T-cell (primary cell): Measurements from ENCODE around the gene KCNQ2. TPM values are rescaled to one million over a fixed set of nuclear protein-coding genes. Genes with fewer than 3 reads are reported as not detected.

Experiments
- ATAC-seq, 4 experiments: fragments of 200-7000 bp in 3 of 4; fragments of 150-1000 bp in 1 of 4; cut with Tn5 transposase; replicated peaks in 1 of 4; 1 replicate in 3 of 4; 2 replicates in 1 of 4; pipeline ENCODE4 v1.10.0; 2021; ENCODE audit warnings: moderate library complexity in 3 of 4, mild to moderate bottlenecking in 2 of 4, moderate number of reproducible peaks in 1 of 4
- CTCF ChIA-PET, 2 donors: fragments of 300-600 bp; sonication (Branson Sonifier 250); formaldehyde crosslinking; loops; one replicate each; lab custom pipeline; 2022; ENCODE audit warnings: antibody characterized with exemption in 2 of 2; lab: Charles Lee
- POLR2A ChIA-PET, 2 donors: fragments of 300-600 bp; sonication (Branson Sonifier 250); formaldehyde crosslinking; loops; one replicate each; lab custom pipeline; 2022; ENCODE audit warnings: antibody characterized with exemption in 2 of 2; lab: Charles Lee
- DNase-seq, 35 experiments: peaks; one replicate each; pipeline versions ENCODE4 v3.0.0 to v3.0.0-alpha.2; 2013 to 2023
- H3K27ac ChIP-seq: one replicate; pipeline ENCODE4 v1.5.1; 2013; ENCODE audit warnings: low read length
- H3K27me3 ChIP-seq, 2 experiments: replicated peaks in 1 of 2; 1 replicate in 1 of 2; 2 replicates in 1 of 2; pipeline versions ENCODE4 v1.6.1 to v1.7.0; 2013; ENCODE audit warnings: low read length in 1 of 2, mixed read lengths in 1 of 2; ENCODE audit not compliant: control insufficient read depth in 2 of 2, insufficient read depth in 2 of 2; ENCODE audit errors: extremely low read depth in 1 of 2
- H3K36me3 ChIP-seq, 2 donors: 1 replicate in 1 of 2; 2 replicates in 1 of 2; pipeline versions ENCODE4 v1.6.1 to v1.7.0; 2013; ENCODE audit warnings: low read length in 1 of 2; ENCODE audit not compliant: control insufficient read depth in 2 of 2, insufficient read depth in 1 of 2; ENCODE audit errors: extremely low read depth in 1 of 2
- H3K4me1 ChIP-seq, 2 experiments: 1 replicate in 1 of 2; 2 replicates in 1 of 2; pipeline versions ENCODE4 v1.6.1 to v1.7.0; 2013; ENCODE audit warnings: low read length in 2 of 2, mixed read lengths in 1 of 2; ENCODE audit not compliant: insufficient read depth in 2 of 2, control insufficient read depth in 1 of 2; ENCODE audit errors: extremely low read depth in 1 of 2
- H3K4me3 ChIP-seq, 2 donors: 1 replicate in 1 of 2; 2 replicates in 1 of 2; pipeline versions ENCODE4 v1.5.1 to v1.7.0; 2013; ENCODE audit warnings: mild to moderate bottlenecking in 2 of 2, low read length in 1 of 2, moderate library complexity in 1 of 2; ENCODE audit not compliant: control insufficient read depth in 1 of 2; ENCODE audit errors: extremely low read depth in 1 of 2
- H3K9me3 ChIP-seq: 2 replicates; pipeline ENCODE4 v1.7.0; 2013
- H3K27ac Mint-ChIP-seq, 2 donors: one replicate each; pipeline ENCODE4 v1.8.0; 2020 to 2021; ENCODE audit warnings: mild to moderate bottlenecking in 2 of 2, mixed read lengths in 2 of 2
- H3K27me3 Mint-ChIP-seq, 2 donors: one replicate each; pipeline ENCODE4 v1.8.0; 2021 to 2022; ENCODE audit warnings: mixed read lengths in 2 of 2
- H3K36me3 Mint-ChIP-seq: one replicate; pipeline ENCODE4 v1.8.0; 2021; ENCODE audit warnings: mixed read lengths
- H3K4me1 Mint-ChIP-seq, 3 donors: one replicate each; pipeline ENCODE4 v1.8.0; 2020 to 2022; ENCODE audit warnings: mixed read lengths in 3 of 3, mild to moderate bottlenecking in 1 of 3
- H3K4me3 Mint-ChIP-seq, 3 donors: one replicate each; pipeline ENCODE4 v1.8.0; 2020 to 2022; ENCODE audit warnings: mild to moderate bottlenecking in 3 of 3, mixed read lengths in 3 of 3, moderate library complexity in 3 of 3
- H3K9me3 Mint-ChIP-seq, 3 donors: one replicate each; pipeline ENCODE4 v1.8.0; 2020 to 2022; ENCODE audit warnings: mixed read lengths in 3 of 3
- WGBS: methylation state at CpG from one replicate; pipeline ENCODE4 v1.1.5; 2013; ENCODE audit warnings: missing lambda C conversion rate; ENCODE audit not compliant: insufficient coverage; 5-methylcytosine and 5-hydroxymethylcytosine counted together
- total RNA-seq, 35 experiments: library from RNA in 6 of 35; stranded (reverse) in 6 of 35; fragments of 120-200 nt in 1 of 35; gene quantifications; one replicate each; pipeline versions ENCODE4 v1.2.1 to v1.2.4 and lab custom pipeline; 2013 to 2026

Gene KCNQ2
- total RNA-seq, 5 donors from 2014 or later (not counting 1 experiment from before 2014, with no cell fraction given): 0.19 to 0.49 (median 0.32) TPM

GRCh38 chr20:63442100-63442493, 30.4 kb downstream of the KCNQ2 start:
- Mint-ChIP-seq H3K4me1 (peaks cover 13 to 15% (median 14%) of the 10 kb centered on the region in 3 donors), H3K27ac (peak overlapping the region in 1 of 2 donors; percentile 55)
- 13% methylated on average over 4 of the region's 11 CpGs for WGBS

GRCh38 chr20:63441136-63442099, 31.0 kb downstream of the KCNQ2 start:
- peak overlapping the region; percentile 18 for H3K27ac ChIP-seq
- H3K4me3 ChIP-seq: no peak overlapping the region
- Mint-ChIP-seq H3K9me3 (peaks cover 0 to 4% (median 0%) of the 10 kb centered on the region in 3 donors), H3K27ac (peak overlapping the region; percentile 78 to 89), H3K36me3 (no peaks in the 10 kb centered on the region), H3K4me3 (peak overlapping the region in 2 of 3 donors; percentile 17 to 71), H3K4me1 (peaks cover 13 to 15% (median 14%) of the 10 kb centered on the region in 3 donors), H3K27me3 (peaks cover 3 to 11% of the 10 kb centered on the region in 2 donors)
- CTCF ChIA-PET: no interaction called here
- H3K9me3 ChIP-seq: no peaks in the 10 kb centered on the region
- POLR2A ChIA-PET: no interaction called here
- peaks cover 0 to 54% of the 10 kb centered on the region in 2 experiments for H3K27me3 ChIP-seq
- ATAC-seq: peak; percentile 72 to 77 (median 76)
- DNase-seq: peak in 25 of 35 experiments; percentile 10 to 54 (median 21)
- 14% methylated on average over 16 of the region's 22 CpGs for WGBS
- peaks cover 2 to 23% of the 10 kb centered on the region in 2 experiments for H3K4me1 ChIP-seq
- H3K36me3 ChIP-seq: no peaks in the 10 kb centered on the region

More at GRCh38 chr20:63442100-63442493, 30.4 kb downstream of the KCNQ2 start:
- POLR2A ChIA-PET: no interaction called here
- H3K36me3 Mint-ChIP-seq: no peaks in the 10 kb centered on the region
- peak in 34 of 35 experiments; percentile 14 to 67 (median 52) for DNase-seq
- peaks cover 0 to 4% (median 0%) of the 10 kb centered on the region in 3 donors for H3K9me3 Mint-ChIP-seq
- Histone ChIP-seq H3K4me3 (no peak overlapping the region), H3K27ac (peak overlapping the region; percentile 18), H3K9me3 (no peaks in the 10 kb centered on the region), H3K27me3 (peaks cover 0 to 59% of the 10 kb centered on the region in 2 experiments), H3K36me3 (no peaks in the 10 kb centered on the region), H3K4me1 (peaks cover 2 to 25% of the 10 kb centered on the region in 2 experiments)
- H3K4me3 Mint-ChIP-seq: peak overlapping the region in 1 of 3 donors; percentile 71
- H3K27me3 Mint-ChIP-seq: peaks cover 3 to 10% of the 10 kb centered on the region in 2 donors
- ATAC-seq: peak; percentile 57 to 76 (median 71)
- CTCF ChIA-PET: no interaction called here

- Mint-ChIP-seq H3K4me3 (no peak overlapping the region), H3K36me3 (no peaks in the 10 kb centered on the region), H3K27me3 (peaks cover 3 to 11% of the 10 kb centered on the region in 2 donors), H3K27ac (no peak overlapping the region), H3K9me3 (peaks cover 0 to 4% (median 0%) of the 10 kb centered on the region in 3 donors), H3K4me1 (peaks cover 13 to 15% (median 14%) of the 10 kb centered on the region in 3 donors)
- Histone ChIP-seq H3K4me1 (peaks cover 2 to 22% of the 10 kb centered on the region in 2 experiments), H3K27ac (no peak overlapping the region), H3K36me3 (no peaks in the 10 kb centered on the region), H3K9me3 (no peaks in the 10 kb centered on the region), H3K27me3 (peaks cover 0 to 51% of the 10 kb centered on the region in 2 experiments), H3K4me3 (no peak overlapping the region)
- CTCF ChIA-PET: no interaction called here
- ATAC-seq (no peak), DNase-seq (no peak)
- POLR2A ChIA-PET: no interaction called here
- WGBS: 65% methylated on average over 24 of the region's 26 CpGs
Measured at GRCh38 chr20:63440366-63440955, 32.0 kb downstream of the KCNQ2 start.

- no peak overlapping the region for H3K27ac ChIP-seq
- no peaks in the 10 kb centered on the region for H3K36me3 ChIP-seq
- ChIA-PET CTCF (no interaction called here), POLR2A (interaction anchor here in 1 of 2 donors (0.6 kb wide), 1 partner anchor 28 kb away, joined by 3 read pairs; no protein-coding TSS in a partner anchor)
- peaks cover 2 to 27% of the 10 kb centered on the region in 2 experiments for H3K4me1 ChIP-seq
- no peak for DNase-seq
- no peaks in the 10 kb centered on the region for H3K36me3 Mint-ChIP-seq
- H3K4me3 Mint-ChIP-seq: no peak overlapping the region
- H3K4me3 ChIP-seq: no peak overlapping the region
- ATAC-seq: no peak
- H3K4me1 Mint-ChIP-seq: peaks cover 15 to 17% (median 17%) of the 10 kb centered on the region in 3 donors
- peaks cover 0 to 50% of the 10 kb centered on the region in 2 experiments for H3K27me3 ChIP-seq
- H3K27ac Mint-ChIP-seq: no peak overlapping the region
- no peaks in the 10 kb centered on the region for H3K9me3 ChIP-seq
- peaks cover 0 to 4% (median 0%) of the 10 kb centered on the region in 3 donors for H3K9me3 Mint-ChIP-seq
- WGBS: 87% methylated on average over 13 of the region's 15 CpGs
- H3K27me3 Mint-ChIP-seq: peaks cover 3 to 11% of the 10 kb centered on the region in 2 donors
Measured at GRCh38 chr20:63439866-63440265, 32.6 kb downstream of the KCNQ2 start.

DNA sequence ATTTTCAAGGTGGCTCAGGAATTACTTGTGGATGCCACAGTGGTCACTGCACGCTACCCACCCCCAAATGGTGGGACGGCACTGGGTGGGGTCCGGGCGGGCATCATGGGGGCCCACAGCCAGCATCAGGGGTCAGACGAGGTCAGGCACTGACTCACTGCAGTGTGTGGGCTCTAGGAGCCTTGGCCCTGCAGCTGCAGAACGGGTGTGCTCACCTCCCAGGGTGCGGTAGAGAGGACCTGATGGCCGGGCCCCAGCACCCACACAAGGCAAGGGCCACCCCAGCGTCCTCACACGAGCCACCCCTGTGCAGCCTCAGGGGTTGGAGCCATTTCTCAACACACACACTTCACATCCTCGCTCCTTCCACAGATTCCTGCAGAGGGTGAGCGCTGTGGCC, 34.3 kb downstream of the KCNQ2 start:
- Mint-ChIP-seq H3K27me3 (peaks cover 3 to 11% of the 10 kb centered on the region in 2 donors), H3K36me3 (no peaks in the 10 kb centered on the region), H3K4me3 (no peak overlapping the region), H3K27ac (no peak overlapping the region), H3K4me1 (peaks cover 21 to 27% (median 24%) of the 10 kb centered on the region in 3 donors), H3K9me3 (peaks cover 0 to 2% (median 0%) of the 10 kb centered on the region in 3 donors)
- no peaks in the 10 kb centered on the region for H3K9me3 ChIP-seq
- H3K4me1 ChIP-seq: peaks cover 2 to 40% of the 10 kb centered on the region in 2 experiments
- no peak for DNase-seq
- ChIA-PET CTCF (no interaction called here), POLR2A (no interaction called here)
- ATAC-seq: no peak
- WGBS: 73% methylated on average over 11 of the region's 12 CpGs
- H3K4me3 ChIP-seq: no peak overlapping the region
- no peak overlapping the region for H3K27ac ChIP-seq
- H3K36me3 ChIP-seq: no peaks in the 10 kb centered on the region
- peaks cover 0 to 60% of the 10 kb centered on the region in 2 experiments for H3K27me3 ChIP-seq

- POLR2A ChIA-PET: no interaction called here
- no peak for ATAC-seq
Measured at GRCh38 chr20:63435552-63435951, 36.9 kb downstream of the KCNQ2 start.

More at GRCh38 chr20:63435552-63435951, 36.9 kb downstream of the KCNQ2 start:
- H3K4me3 Mint-ChIP-seq: no peak overlapping the region
- WGBS: 82% methylated on average over 5 of the region's 9 CpGs
- no peak overlapping the region for H3K27ac Mint-ChIP-seq
- H3K36me3 Mint-ChIP-seq: no peaks in the 10 kb centered on the region
- Histone ChIP-seq H3K27me3 (peaks cover 0 to 50% of the 10 kb centered on the region in 2 experiments), H3K27ac (no peak overlapping the region), H3K36me3 (no peaks in the 10 kb centered on the region), H3K4me3 (no peak overlapping the region), H3K9me3 (no peaks in the 10 kb centered on the region), H3K4me1 (peaks cover 0 to 22% of the 10 kb centered on the region in 2 experiments)
- CTCF ChIA-PET: interaction anchor here in 1 of 2 donors (0.6 kb wide), 1 partner anchor 14 kb away, joined by 3 read pairs; no protein-coding TSS in a partner anchor
- H3K27me3 Mint-ChIP-seq: peaks cover 3 to 10% of the 10 kb centered on the region in 2 donors
- H3K9me3 Mint-ChIP-seq: no peaks in the 10 kb centered on the region
- no peak for DNase-seq
- peaks cover 8 to 12% (median 9%) of the 10 kb centered on the region in 3 donors for H3K4me1 Mint-ChIP-seq
